GM19467 (cell line): ENCODE measurements around the gene HDAC1.
"Not testable (repeated sequence)": the region's sequence is repeated elsewhere in the genome, so short reads cannot be mapped to it uniquely, and the experiment has no call there.

ENCODE experiments used
- ATAC-seq: cut with Tn5 transposase; IDR thresholded peaks from one replicate; pipeline ENCODE4 v1.9.1; 2021; ENCODE audit warnings: mild to moderate bottlenecking, moderate library complexity; ENCODE audit not compliant: unreplicated experiment

Gene HDAC1

DNA sequence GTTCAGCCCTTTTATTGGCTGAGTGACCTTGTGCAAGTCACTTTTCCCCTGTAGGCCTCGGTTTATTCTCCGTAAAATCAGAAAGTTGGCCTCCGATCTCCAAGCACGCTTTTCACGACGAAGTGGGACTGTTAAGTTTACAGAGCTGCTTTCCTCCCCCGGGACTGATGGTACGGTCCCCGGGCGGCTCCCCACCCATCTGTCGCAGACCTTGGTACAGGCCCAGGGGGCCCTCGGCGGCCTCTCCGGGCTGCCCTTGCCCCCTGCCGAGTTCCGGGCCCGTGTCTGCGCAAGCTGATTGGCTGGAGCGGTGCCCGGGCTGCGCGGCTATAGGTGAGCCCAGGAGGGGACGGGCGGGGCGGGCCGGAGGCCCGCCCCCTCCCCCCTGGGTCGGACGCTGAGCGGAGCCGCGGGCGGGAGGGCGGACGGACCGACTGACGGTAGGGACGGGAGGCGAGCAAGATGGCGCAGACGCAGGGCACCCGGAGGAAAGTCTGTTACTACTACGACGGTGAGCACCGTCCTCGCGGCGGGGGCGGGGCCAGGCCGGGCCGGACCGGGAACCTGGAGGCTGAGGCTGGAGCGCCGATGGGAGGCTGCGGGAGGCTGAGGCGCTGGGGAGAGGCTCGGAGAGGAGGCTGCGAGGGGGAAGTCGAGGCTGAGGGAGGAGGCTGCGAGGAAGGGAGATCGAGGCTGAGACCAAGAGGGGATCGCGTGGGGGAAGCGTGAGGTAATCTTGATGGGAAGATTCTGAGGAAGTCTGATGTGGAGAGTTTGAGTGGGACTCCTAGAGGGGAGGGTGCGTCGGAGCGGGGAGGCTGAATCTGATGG lies at the start of gene HDAC1:
Gene HDAC1 (plus strand): TSS at position 376 of the 831 bp plus-strand sequence. CDS start 87 bp downstream, at position 463.
- ATAC-seq, result peak; percentile 96

DNA sequence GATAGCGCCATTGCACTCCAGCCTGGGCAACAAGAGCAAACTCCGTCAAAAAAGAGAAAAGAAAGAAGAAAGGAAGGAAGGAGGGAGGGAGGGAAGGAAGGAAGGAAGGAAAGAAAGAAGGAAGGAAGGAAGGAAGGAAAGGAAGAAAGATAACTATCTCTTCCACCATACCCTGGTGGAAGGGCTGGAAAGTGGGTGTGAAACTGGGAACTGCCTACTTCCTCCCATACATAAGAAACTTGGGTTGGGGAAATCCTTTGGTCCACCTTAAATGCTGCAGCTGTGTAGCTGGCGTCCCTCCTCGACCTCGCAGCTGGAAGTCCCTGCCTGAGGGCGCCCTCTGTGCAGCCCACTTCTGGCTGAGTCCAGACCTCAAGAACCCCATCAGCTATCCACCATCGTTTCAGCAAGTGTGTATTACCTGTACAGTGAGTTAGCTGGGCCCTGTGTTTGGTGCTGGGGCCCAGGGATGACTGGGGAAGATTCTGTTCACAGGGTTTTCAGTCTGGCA lies 49.5 kb upstream of the HDAC1 start:
- ATAC-seq, result no peak

DNA sequence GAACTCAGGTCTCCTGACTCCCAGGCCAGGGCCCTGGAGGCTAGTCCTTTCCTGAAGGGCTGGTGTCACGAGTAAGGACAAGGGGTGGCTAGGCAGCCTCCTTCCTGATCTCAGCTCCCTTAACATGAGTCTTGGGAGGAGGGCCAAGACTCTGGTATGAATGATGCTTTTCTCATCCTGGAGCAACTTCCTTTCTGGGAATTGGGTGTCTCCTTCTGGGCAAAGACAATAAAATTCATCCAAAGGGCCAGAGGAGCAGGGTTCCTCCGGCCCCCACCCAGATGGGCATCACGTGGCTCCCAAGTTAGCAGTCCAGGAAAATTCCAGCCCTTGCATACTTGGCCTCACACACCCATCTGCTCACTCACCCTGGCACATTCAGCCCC lies 45.0 kb upstream of the HDAC1 start, which contains the start of gene FAM167B:
Gene FAM167B (plus strand): TSS at position 335 of the 386 bp plus-strand sequence. CDS start 200 bp downstream, outside the sequence.
- no peak for ATAC-seq

DNA sequence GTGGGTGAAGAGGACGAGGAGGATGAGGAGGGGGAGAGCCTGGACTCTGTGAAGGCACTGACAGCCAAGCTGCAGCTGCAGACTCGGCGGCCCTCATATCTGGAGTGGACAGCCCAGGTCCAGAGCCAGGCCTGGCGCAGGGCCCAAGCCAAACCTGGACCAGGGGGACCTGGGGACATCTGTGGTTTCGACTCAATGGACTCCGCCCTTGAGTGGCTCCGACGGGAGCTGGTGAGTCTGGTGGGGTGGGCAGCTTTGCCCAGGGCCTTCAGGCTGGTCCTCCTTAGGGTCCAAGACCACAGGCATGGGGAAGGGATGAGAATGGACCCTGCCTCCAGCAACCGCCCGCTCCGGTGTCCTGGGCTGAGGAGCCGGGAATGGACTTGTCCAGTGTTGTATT lies 44.4 kb upstream of the HDAC1 start:
- ATAC-seq, result no peak

DNA sequence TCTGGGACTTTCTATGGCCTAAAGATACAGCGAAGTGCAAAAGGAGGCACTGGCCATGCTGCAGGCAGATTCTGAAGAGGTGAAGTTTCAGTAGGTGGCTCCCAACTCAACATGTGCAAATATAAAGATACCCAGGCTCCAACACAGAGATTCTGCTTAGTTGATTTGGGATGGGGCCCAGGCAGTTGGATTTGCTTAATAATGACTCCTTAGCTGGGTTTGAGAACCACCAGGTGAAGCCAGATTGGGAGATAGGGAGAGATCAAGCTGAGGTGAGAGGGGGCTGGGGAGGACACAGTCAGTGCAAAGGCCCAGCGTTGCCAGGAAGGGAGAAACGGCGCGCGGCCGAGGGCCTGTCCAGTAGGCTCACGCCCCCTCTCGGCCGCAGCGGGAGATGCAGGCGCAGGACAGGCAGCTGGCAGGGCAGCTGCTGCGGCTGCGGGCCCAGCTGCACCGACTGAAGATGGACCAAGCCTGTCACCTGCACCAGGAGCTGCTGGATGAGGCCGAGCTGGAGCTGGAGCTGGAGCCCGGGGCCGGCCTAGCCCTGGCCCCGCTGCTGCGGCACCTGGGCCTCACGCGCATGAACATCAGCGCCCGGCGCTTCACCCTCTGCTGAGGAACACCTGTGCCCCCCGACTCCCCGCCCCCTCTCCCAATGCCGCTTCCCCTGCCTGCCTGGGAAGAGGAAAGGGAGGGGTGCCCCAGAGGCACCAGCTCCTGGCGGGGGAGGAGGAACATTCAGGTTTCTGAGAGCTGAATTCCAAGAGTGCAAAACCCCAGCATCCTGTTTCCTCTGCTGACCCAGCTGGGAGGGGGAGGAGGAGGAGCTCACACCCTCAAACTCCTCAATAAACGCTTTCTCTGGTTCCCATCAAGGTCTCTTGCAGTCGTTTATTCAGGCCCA lies 43.6 kb upstream of the HDAC1 start:
- ATAC-seq, result no peak

DNA sequence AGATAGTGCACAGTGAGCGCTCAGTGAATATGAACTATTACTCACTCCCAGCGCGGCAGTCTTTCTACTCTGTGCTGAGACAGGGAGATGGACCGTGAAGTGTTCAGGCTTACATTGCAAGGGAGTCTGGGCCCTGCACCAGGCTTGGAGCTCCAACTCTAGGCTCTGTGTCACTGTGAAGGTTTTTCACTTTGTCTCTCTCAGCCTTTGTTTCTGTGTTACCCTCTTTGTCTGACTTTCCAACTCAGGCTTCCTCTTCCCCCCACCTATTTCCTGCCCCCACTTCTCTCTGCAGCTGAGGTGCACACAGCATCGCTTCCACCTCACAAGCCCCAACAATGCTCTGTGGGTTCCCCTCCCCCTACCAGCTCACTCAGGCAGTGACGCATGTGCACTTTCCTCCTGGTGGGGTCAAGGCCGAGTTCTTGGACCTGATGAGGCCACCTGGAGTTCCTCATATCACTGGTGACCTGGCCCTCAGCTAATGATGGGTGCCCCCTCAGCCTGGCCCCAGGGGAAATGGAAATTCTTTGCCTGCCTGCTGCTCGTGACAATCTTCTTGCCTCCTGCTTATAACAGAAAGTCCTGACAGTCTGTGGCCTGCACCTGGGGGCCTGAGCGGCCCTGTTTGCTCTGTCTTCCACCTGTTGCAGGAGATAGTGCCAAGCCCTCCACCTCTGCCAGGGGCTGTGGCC lies 41.9 kb upstream of the HDAC1 start:
- peak; percentile 50 for ATAC-seq

DNA sequence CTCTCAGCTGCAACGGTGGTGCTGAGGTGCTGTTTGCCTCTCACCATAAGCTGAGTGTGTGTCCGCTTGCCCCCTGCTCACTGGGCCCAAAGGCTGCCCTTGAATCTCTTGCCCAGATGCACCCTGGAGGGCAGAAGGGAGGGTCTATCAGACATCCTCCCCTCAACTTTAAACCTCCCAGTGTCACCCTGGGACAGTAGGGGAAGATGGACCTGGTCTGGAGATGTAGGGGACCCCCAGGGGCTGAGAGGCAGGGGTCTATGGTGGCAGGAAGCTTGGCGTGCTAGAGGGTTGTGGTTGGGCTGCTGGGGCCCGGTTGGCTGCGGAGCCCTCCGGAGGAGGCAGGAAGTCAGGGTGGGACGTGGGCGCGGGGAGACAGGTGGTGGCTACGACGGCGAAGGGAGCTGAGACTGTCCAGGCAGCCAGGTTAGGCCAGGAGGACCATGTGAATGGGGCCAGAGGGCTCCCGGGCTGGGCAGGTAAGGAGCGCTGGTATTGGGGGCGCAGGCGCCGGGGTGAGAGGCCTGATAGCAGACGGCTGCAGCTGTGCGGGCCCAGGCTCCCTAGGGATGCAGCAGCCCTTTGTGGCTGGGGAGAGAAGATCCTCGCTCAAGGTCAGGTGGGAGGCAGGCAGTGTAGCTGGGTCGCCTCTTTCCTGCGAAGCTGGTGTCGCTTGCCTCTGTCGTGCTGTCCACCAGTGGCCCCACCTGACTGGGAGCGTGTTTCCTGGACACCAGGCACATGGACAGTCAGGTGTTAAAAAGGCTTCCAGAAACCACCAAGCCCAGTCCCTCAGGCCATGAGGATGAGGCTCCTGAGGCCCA lies 40.8 kb upstream of the HDAC1 start, which contains the start of gene LCK:
Gene LCK (plus strand): TSS at position 373 of the 824 bp plus-strand sequence. CDS start 23,065 bp downstream, outside the sequence.
- ATAC-seq, result peak; percentile 28

DNA sequence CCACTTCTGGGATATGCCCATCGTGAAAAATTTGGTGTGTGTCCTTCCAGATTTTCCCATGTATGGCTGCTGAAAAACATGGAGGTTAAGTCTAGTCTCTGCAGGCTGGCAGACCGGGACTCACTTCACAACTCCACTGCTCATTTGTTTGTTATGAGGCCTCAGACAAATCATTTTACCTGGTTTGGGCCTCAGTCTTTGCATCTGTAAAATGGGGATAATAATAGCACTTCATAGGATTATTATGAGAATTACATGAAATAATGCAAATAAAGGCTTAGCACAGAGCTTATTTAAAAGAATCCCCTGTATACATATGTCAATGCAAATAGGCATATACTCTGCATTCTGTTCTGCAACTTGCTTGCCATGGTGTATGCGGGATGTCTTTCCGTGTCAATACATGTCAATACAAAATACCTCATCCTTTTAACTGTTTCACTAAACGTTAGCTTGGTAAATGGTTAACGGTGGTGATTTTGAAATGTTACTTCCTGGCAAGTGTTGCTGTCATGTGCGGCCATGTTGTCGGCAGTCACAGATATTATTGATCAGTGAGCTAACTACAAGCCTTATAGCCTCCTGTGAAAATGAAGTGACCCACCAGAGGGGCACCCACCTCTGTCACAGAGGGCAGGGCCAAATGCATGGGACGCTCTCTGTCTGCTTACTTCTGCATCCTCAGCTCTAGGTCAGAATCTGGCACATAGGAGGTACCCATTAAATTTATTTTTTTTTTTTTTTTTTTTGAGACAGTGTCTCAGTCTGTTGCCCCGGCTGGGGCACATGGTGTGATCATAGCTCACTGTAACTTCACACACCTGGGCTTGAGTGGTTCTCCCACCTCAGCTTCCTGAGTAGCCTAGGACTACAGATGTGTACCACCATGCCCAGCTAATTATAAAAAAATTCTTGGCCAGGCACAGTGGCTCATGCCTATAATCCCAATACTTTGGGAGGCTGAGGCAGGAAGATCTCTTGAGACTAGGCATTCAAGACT lies 36.5 kb upstream of the HDAC1 start:
- ATAC-seq, result no peak

DNA sequence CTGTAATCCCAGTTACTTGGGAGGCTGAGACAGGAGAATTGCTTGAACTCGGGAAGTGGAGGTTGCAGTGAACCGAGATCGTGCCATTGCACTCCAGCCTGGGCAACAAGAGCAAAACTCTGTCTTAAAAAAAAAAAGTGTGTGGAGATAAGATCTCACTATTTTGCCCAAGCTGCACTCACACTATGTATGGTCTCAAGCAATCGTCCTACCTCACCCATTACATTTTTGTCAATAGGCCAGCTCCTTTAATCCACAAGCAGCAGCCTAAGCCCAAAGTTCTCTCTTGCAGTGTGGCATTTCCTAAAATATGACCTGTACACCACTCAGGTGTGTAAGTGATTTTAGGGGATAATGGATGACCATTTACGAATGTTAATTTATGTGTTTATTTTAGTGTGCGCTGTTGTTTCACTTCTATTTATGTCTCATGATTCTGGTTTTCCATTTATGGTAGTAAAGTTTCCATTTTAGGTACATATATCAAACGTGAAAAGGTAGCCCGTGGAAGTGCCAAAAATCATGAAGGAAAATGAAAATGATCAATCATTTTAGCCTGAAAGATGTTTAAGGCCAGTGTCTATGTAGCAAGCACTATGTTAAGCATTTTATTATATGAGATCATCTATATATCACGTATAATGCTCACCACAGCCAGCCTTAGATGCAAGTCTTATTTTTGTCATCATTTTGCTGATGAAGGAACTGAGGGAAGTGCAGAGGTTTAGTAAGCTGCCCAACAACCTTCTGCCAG lies 35.2 kb upstream of the HDAC1 start:
- ATAC-seq, result no peak

DNA sequence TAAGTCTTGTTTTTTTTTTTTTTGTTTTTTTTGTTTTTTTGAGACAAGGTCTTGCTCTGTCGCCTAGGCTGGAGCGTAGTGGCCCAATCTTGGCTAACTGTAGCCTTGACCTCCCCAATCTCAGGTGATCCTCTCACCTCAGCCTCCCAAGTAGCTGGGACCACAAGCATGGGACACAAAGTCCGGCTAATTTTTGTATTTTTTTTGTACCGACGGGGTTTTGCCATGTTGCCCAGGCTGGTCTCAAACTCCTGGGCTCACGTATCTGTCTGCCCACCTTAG lies 34.7 kb upstream of the HDAC1 start:
- no peak for ATAC-seq

DNA sequence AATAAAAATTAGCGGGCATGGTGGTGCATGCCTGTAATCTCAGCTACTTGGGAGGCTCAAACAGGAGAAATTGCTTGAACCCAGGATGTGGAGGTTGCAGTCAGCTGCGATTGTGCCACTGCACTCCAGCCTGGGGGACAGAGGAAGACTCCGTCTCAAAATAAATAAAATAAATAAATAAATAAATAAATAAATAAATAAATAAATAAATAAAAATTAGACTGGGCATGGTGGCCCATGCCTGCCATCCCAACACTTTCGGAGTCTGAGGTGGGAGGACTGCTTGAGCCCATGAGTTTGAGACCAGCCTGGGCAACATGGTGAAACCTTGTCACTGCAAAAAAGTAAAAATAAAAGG lies 28.7 kb upstream of the HDAC1 start:
- ATAC-seq, result not testable (repeated sequence)

DNA sequence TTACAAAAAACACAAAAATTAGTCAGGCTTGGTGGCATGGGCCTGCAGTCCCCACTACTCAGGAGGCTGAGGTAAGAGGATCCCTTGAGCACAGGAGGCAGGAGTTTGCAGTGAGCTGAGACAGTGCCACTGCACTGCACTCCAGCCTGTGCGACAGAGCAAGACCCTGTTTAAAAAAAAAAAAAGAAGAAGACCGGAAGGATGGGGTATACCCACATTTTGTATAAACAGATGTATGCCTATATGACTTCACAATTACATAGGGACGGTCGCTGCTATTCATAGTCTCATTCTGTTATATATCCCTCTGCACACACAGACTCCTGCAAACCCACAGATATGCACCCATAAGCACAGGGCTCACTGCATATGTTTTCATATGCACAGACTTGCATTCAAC lies 28.1 kb upstream of the HDAC1 start:
- ATAC-seq, result no peak

DNA sequence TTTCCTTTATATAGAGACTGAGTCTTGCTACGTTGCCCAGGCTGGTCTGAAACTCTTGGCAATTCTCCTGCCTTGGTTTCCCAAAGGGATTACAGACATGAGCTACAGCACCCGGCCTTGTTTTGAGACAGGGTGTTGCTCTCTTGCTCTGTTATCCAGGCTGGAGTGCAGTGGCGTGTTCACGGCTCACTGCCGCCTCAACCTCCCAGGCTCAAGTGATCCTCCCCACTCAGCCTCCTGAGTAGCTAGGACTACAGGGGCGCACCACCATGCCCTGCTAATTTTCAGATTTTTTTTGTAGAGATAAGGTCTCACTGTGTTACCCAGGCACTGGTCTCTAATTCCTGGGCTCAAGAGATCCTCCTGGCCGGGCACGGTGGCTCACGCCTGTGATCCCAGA lies 26.0 kb upstream of the HDAC1 start:
- ATAC-seq, result no peak

DNA sequence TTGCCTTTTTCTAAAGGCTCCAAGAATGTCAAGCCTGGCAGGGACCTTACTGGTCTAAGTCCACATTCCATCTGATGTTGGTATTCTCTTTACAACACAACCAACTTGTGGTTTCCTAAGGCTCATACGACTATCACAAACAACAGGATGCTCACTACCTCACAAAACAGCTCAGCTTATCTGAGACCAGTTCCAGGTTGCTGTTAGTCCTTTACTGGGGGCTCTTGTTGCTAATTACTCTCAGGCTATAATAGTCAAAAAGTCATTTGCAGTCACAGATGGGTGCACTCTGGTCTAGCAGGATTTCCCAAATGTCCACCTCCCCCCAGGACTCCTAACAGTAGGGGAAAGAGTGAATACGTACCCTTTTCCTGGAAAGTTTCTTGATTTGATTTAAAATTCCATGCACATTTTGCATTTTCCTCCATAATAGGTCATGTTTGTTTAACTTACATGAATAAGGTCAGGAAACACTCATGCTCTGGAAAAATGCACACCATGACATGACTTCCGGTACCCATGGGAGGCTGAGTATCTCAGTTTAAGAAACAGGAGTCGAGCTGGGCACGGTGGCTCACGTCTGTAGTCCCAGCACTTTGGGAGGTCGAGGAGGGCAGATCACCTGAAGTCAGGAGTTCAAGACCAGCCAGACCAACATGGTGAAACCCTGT lies 24.8 kb upstream of the HDAC1 start:
- ATAC-seq, result no peak

DNA sequence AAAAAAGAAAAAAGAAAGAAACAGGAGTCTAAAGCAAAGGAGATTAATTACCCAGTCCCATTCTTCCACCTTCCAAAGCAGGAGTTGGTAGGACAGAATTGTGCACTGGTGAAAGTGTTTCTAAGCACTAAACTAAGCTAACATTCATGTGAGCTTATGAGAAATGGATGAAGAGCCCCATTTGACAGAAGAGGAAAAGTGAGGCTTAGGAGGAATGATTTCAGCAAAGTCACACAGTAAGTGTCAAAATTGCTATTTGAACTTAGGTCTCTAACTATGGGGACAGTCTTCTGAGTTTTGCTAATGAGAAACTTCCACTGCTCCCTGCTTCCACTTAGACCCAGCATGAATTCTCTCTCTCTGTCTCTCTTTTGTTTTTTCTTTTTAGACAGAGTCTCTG lies 22.1 kb upstream of the HDAC1 start:
- ATAC-seq, result no peak

DNA sequence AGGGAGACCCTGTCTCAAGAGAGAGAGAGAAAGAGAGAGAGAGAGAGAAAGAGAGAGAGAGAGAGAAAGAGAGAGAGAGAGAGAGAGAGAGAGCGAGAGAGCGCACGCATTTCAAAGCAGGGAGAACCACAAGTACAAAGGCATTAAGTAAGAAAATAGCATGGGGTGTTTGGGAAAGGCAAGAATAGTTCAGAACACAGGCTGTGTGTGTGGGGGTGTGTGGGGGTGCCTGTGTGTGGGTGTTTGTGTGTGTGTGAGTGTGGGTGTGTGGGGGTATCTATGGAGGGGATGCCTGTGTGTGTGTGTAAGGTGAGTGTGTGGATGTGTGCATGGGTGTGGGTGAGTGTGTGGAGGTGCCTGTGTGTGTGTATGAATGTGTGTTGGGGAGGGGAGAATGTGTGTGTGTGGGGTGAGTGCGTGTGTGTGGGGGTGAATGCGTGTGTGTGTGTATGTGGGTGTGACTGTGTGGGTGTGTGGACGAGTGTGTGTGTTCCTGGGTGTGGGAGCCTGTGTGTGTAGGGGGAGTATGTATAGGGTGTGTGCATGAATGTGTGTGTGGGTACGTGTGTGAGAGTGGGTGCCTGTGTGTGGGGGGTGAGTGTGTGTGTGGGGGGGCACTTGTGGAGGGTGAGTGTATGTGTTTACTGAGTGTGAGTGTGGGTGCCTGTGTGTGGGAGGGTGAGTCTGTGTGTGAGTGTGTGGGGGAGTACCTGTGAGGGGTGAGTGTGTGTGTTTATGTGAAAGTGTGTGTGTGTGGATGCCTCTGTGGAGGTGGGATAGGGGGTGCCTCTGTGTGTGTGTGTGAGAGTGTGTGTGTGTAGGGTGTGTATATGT lies 19.1 kb upstream of the HDAC1 start:
- ATAC-seq, result no peak
